Neural progenitor cell (in vitro differentiated cells): ENCODE data around the gene NOP10.
"Not testable (repeated sequence)": the region's sequence is repeated elsewhere in the genome, so short reads cannot be mapped to it uniquely, and the experiment has no call there.

Source experiments
- CTCF ChIP-seq: fragments of 200-600 bp; sonication (generic); IDR thresholded peaks from 2 replicates; pipeline ENCODE4 v1.5.1; 2017; ENCODE audit warnings: antibody characterized with exemption, mild to moderate bottlenecking
- EZH2phosphoT487 ChIP-seq: fragments of 200-600 bp; sonication (generic); IDR thresholded peaks from 2 replicates; pipeline ENCODE4 v1.6.1; 2017; ENCODE audit warnings: antibody characterized with exemption

GRCh38 chr15:34352996-34353395 lies 10.1 kb upstream of the NOP10 start:
- TF ChIP-seq CTCF, EZH2phosphoT487: not testable (repeated sequence)
